GM12878 (cell line): ENCODE measurements around the gene ZNF689. TPM values are rescaled to one million over a fixed set of nuclear protein-coding genes. Genes with fewer than 3 reads are reported as not detected.

Experiments used
- BCLAF1 ChIP-seq: fragments of 450-650 bp; IDR thresholded peaks from 2 replicates; pipeline ENCODE4 v1.6.1; 2017; ENCODE audit warnings: antibody characterized with exemption, mild to moderate bottlenecking, moderate library complexity
- CREB1 ChIP-seq: IDR thresholded peaks from 2 replicates; pipeline ENCODE4 v1.6.1; 2012; ENCODE audit warnings: low read depth, mild to moderate bottlenecking, inconsistent platforms
- EZH2 ChIP-seq: IDR thresholded peaks from 2 replicates; pipeline ENCODE4 v1.6.1; 2012; ENCODE audit warnings: low read depth, mild to moderate bottlenecking, control low read depth, inconsistent platforms, low read length, borderline replicate concordance; ENCODE audit not compliant: control insufficient read depth
- LARP7 ChIP-seq: fragments of 450-650 bp; IDR thresholded peaks from 2 replicates; pipeline ENCODE4 v1.6.1; 2017; ENCODE audit warnings: mild to moderate bottlenecking
- NFYB ChIP-seq: IDR thresholded peaks from 2 replicates; pipeline ENCODE4 v1.6.1; 2011; ENCODE audit warnings: low read depth, mild to moderate bottlenecking, low read length, improper control_type of control experiment, moderate library complexity; ENCODE audit not compliant: insufficient read depth
- PKNOX1 ChIP-seq: fragments of 450-650 bp; IDR thresholded peaks from 2 replicates; pipeline ENCODE4 v1.6.1; 2016; ENCODE audit warnings: mild to moderate bottlenecking
- PRDM15 ChIP-seq: fragments of 450-650 bp; formaldehyde crosslinking; IDR thresholded peaks from 2 replicates; pipeline ENCODE4 v1.4.0; 2020; ENCODE audit warnings: mild to moderate bottlenecking, moderate library complexity
- RAD51 ChIP-seq: fragments of 450-650 bp; IDR thresholded peaks from 2 replicates; pipeline ENCODE4 v1.6.1; 2016; ENCODE audit warnings: moderate library complexity, mild to moderate bottlenecking, inconsistent platforms
- REST ChIP-seq: IDR thresholded peaks from 2 replicates; pipeline ENCODE4 v1.6.1; 2012; ENCODE audit warnings: mild to moderate bottlenecking, low read depth, low read length
- RUNX3 ChIP-seq: IDR thresholded peaks from 2 replicates; pipeline ENCODE4 v1.6.1; 2012; ENCODE audit warnings: low read length, inconsistent platforms
- SIX5 ChIP-seq: IDR thresholded peaks from 2 replicates; pipeline ENCODE4 v1.6.1; 2011; ENCODE audit warnings: mild to moderate bottlenecking, low read depth, low read length, moderate library complexity; ENCODE audit not compliant: severe bottlenecking
- YBX1 ChIP-seq: fragments of 450-650 bp; IDR thresholded peaks from 2 replicates; pipeline ENCODE4 v1.6.1; 2016; ENCODE audit warnings: antibody characterized with exemption
- ZBTB11 ChIP-seq: fragments of 450-650 bp; formaldehyde crosslinking; IDR thresholded peaks from 2 replicates; pipeline ENCODE4 v1.5.0; 2022; ENCODE audit warnings: mild to moderate bottlenecking, missing genetic modification characterization
- polyA plus RNA-seq, 11 experiments: library from polyadenylated mRNA; depleted of rRNA in 4 of 11; unstranded in 6 of 11; stranded (reverse) in 5 of 11; fragments of >200 nt; fragmentation: Nextera tagmentation in 4 of 11; fragmentation: Illumina TruSeq in 1 of 11; extraction: Ambion mirVana in 4 of 11; extraction: Trizol in 1 of 11; gene quantifications; 1 replicate in 1 of 11; 2 replicates in 10 of 11; pipeline versions ENCODE4 v1.2.1 to v1.2.3, GENCODE V29; 2011 to 2016; ENCODE audit warnings: inconsistent platforms in 2 of 11, missing spikeins in 2 of 11, low read depth in 1 of 11
- total RNA-seq, 4 experiments: library from RNA; depleted of rRNA in 3 of 4; stranded (reverse); fragments of >200 nt in 3 of 4; fragmentation: Illumina TruSeq in 1 of 4; extraction: Trizol in 1 of 4; gene quantifications; 2 replicates each; pipeline versions ENCODE4 v1.2.1 to v1.2.3, GENCODE V29; 2013 to 2021

Gene ZNF689
- total and polyA plus RNA-seq, 10 of the 15 experiments (the other 5 are each of a cell fraction or from before 2014, with no cell fraction given), result 4.7 to 13.2 (median 8.5) TPM

- TF ChIP-seq NFYB, result no peak
- 0 out of 2 replicates have a peak, but pooled peaks have one; percentile 43 for TF ChIP-seq RUNX3
- TF ChIP-seq LARP7, result peak; percentile 47; the same call in 1 of the 2 replicates
- TF ChIP-seq BCLAF1, result no peak
- TF ChIP-seq ZBTB11 (CRISPR knock-in tag), result no peak
- no peak; the same call in none of the 2 replicates for TF ChIP-seq PKNOX1
- TF ChIP-seq EZH2, result no peak
- TF ChIP-seq REST, result no peak
- TF ChIP-seq CREB1, result peak; percentile 83
- TF ChIP-seq SIX5, result peak; percentile 77
- no peak for TF ChIP-seq RAD51
- TF ChIP-seq PRDM15, result no peak
- TF ChIP-seq YBX1, result no peak
These were observed 52.0 kb downstream of the ZNF689 start, which contains the start of gene ZNF764 (continued) for GRCh38 chr16:30557957-30558788.
